Urinary bladder (tissue), 4 donors: ENCODE results near the gene HSDL2. TPM values are rescaled to one million over a fixed set of nuclear protein-coding genes. Genes with fewer than 3 reads are reported as not detected.
"Not testable (repeated sequence)": the region's sequence is repeated elsewhere in the genome, so short reads cannot be mapped to it uniquely, and the experiment has no call there.

Experiments
- DNase-seq: peaks from one replicate; pipeline ENCODE4 v3.0.0-alpha.2; 2015; ENCODE audit errors: extremely low spot score
- H3K27ac ChIP-seq: one replicate; pipeline ENCODE4 v1.5.1; 2013; ENCODE audit warnings: low read depth, mild to moderate bottlenecking, moderate library complexity
- H3K36me3 ChIP-seq: one replicate; pipeline ENCODE4 v1.6.1; 2013; ENCODE audit warnings: mild to moderate bottlenecking, moderate library complexity; ENCODE audit not compliant: insufficient read depth
- H3K4me1 ChIP-seq: one replicate; pipeline ENCODE4 v1.6.1; 2013; ENCODE audit warnings: mild to moderate bottlenecking, moderate library complexity; ENCODE audit not compliant: insufficient read depth
- H3K4me3 ChIP-seq: one replicate; pipeline ENCODE4 v1.5.1; 2013; ENCODE audit warnings: low read depth, low read length
- WGBS: extraction: QIAGEN DNeasy Blood & Tissue Kit; methylation state at CpG from one replicate; pipeline ENCODE4 v1.1.7; 2013; 5-methylcytosine and 5-hydroxymethylcytosine counted together
- polyA plus RNA-seq: library from polyadenylated mRNA; stranded (reverse); fragments of 200-250 nt; gene quantifications from one replicate; pipeline ENCODE4 v1.2.3, GENCODE V29; 2013
- total RNA-seq: library from RNA; depleted of rRNA; stranded (reverse); fragments of >200 nt; gene quantifications from one replicate; pipeline ENCODE4 v1.2.3, GENCODE V29; 2014
- donor health status: healthy with polysubstance abuse.
- donor health status: healthy.

HSDL2 gene
- total and polyA plus RNA-seq, 2 donors: 31.3 to 63.5 TPM

GRCh38 chr9:112351184-112351583 lies 28.7 kb upstream of the HSDL2 start:
- Histone ChIP-seq H3K27ac (no peak overlapping the region), H3K36me3 (no peaks in the 10 kb centered on the region), H3K4me3 (no peak overlapping the region), H3K4me1 (no peaks in the 10 kb centered on the region)
- WGBS: 75% methylated on average over 3 of the region's 3 CpGs
- DNase-seq: no peak

DNA sequence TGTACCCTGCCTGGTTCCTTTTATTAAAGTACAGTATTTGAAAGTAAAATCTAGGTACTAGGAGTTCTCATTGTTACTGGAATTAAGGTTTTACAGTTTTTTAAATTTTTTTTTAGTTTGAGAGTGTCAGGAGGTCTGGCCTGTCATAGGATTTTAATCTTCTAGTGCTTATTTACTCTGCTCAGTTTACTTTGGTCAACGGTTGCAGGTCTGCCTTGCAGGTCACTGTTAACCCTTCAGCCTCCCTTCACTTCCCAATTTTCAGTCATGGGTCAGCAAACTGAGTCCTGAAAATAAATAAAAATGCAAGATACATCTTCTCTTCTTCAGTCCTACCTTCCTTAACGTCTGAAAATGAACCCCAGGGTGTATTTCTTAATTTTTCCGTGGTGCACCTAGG lies 27.7 kb upstream of the HSDL2 start:
- no peak for DNase-seq
- WGBS: 67% methylated on average over 3 of the region's 3 CpGs
- H3K27ac ChIP-seq: no peak overlapping the region
- no peaks in the 10 kb centered on the region for H3K4me1 ChIP-seq
- H3K36me3 ChIP-seq: peaks cover under 1% of the 10 kb centered on the region
- H3K4me3 ChIP-seq: no peak overlapping the region

- Histone ChIP-seq H3K4me1 (no peaks in the 10 kb centered on the region), H3K36me3 (peaks cover 2% of the 10 kb centered on the region), H3K4me3 (no peak overlapping the region), H3K27ac (no peak overlapping the region)
- WGBS: 70% methylated on average over 1 of the region's 1 CpG
- DNase-seq: no peak
Observed at GRCh38 chr9:112354081-112354743, 25.7 kb upstream of the HSDL2 start.

- H3K4me1 ChIP-seq: no peaks in the 10 kb centered on the region
- DNase-seq: no peak
- H3K27ac ChIP-seq: no peak overlapping the region
- WGBS: 56% methylated on average over 8 of the region's 8 CpGs
- peaks cover 2% of the 10 kb centered on the region for H3K36me3 ChIP-seq
- H3K4me3 ChIP-seq: no peak overlapping the region
Observed at GRCh38 chr9:112355427-112355897, 24.4 kb upstream of the HSDL2 start.

DNA sequence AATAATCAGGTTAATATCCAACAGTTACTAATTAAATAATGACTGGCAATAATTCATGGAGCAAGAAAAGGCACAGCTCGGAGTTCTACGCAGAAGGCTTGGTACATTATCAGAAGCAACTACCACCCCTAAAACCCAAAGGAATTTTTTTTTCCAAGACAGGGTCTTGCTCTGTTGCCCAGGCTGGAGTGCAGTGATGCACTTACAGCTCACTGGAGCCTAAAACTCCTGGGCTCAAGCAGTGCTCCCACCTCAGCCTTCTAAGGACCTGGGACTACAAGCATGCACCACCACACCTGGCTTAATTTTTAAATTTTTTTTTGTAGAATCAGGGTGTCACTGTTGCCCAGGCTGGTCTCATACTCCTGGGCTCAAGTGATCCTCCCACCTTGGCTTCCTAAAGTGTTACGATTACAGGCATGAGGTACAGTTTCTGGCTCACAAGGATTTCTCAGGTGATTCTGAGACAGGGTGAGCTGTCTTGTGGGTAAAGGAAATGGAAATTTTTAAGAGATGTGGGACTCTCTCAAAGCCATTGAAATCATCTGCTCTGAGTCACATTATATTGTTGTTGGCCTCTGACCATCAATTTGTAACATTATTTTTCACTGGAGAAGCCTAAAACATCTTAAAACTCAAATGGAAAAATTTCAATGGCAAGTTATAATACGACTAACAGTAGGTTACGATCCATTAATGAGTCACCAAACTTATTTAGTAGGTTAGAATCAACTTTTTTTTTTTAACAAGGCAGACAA lies 19.7 kb upstream of the HSDL2 start:
- Histone ChIP-seq H3K27ac (no peak overlapping the region), H3K4me1 (no peaks in the 10 kb centered on the region), H3K36me3 (peaks cover 2% of the 10 kb centered on the region), H3K4me3 (no peak overlapping the region)
- DNase-seq: no peak
- WGBS: 89% methylated on average over 5 of the region's 5 CpGs

GRCh38 chr9:112361601-112362000 lies 18.3 kb upstream of the HSDL2 start:
- Histone ChIP-seq H3K27ac (no peak overlapping the region), H3K36me3 (peaks cover 2% of the 10 kb centered on the region), H3K4me1 (no peaks in the 10 kb centered on the region), H3K4me3 (no peak overlapping the region)
- no peak for DNase-seq
- WGBS: 18% methylated on average over 4 of the region's 4 CpGs

GRCh38 chr9:112364761-112365160 lies 15.1 kb upstream of the HSDL2 start:
- 46% methylated on average over 3 of the region's 3 CpGs for WGBS
- no peak for DNase-seq

DNA sequence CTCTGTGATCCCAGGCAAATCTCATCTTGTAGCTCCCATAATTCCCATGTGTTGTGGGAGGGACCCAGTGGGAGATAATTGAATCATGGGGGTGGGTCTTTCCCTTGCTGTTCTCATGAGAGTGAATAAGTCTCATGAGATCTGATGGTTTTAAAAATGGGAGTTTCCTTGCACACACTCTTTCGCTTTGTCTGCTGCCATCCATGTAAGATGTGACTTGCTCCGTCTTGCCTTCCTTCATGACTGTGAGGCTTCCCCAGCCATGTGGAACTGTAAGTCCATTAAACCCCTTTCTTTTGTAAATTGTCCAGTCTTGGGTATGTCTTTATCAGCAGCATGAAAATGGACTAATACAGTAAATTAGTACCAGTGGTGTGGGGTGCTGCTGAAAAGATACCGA lies 14.7 kb upstream of the HSDL2 start:
- H3K4me1 ChIP-seq, DNase-seq, H3K36me3 ChIP-seq, H3K4me3 ChIP-seq, H3K27ac ChIP-seq: not testable (repeated sequence)
- WGBS: 98% methylated on average over 3 of the region's 3 CpGs

More at GRCh38 chr9:112364761-112365160, 15.1 kb upstream of the HSDL2 start:
- Histone ChIP-seq H3K4me1 (no peaks in the 10 kb centered on the region), H3K27ac (no peak overlapping the region), H3K36me3 (no peaks in the 10 kb centered on the region), H3K4me3 (no peak overlapping the region)

- 78% methylated on average over 3 of the region's 3 CpGs for WGBS
- H3K4me1 ChIP-seq: no peaks in the 10 kb centered on the region
- no peak overlapping the region for H3K4me3 ChIP-seq
- H3K36me3 ChIP-seq: peaks cover 2% of the 10 kb centered on the region
- H3K27ac ChIP-seq: no peak overlapping the region
- no peak for DNase-seq
Observed at GRCh38 chr9:112366591-112366990, 13.3 kb upstream of the HSDL2 start.

DNA sequence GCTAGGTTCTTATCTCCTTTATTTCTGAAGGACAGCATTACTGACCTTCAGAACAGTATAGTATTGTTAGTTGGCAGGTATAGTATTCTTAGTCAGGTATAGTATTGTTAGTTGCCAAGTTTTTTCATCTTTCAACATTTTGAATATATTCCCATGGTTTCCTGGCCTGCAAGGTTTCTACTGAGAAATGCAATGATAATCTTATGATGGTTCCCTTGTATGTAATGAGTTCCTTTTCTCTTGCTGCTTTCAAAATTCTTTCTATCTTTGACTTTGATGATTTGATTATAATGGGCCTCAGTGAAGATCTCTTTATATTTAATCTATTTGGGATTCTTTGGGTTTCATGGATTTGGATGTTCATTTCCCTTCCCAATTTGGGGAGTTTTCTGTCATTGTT lies 12.4 kb upstream of the HSDL2 start:
- no peak for DNase-seq
- Histone ChIP-seq H3K4me3 (no peak overlapping the region), H3K27ac (no peak overlapping the region), H3K36me3 (peaks cover 2% of the 10 kb centered on the region), H3K4me1 (no peaks in the 10 kb centered on the region)

GRCh38 chr9:112369817-112370216 lies 10.1 kb upstream of the HSDL2 start:
- H3K36me3 ChIP-seq: peaks cover 5% of the 10 kb centered on the region
- DNase-seq: no peak
- H3K4me3 ChIP-seq: no peak overlapping the region
- WGBS: 91% methylated on average over 1 of the region's 1 CpG
- H3K4me1 ChIP-seq: no peaks in the 10 kb centered on the region
- H3K27ac ChIP-seq: no peak overlapping the region

DNA sequence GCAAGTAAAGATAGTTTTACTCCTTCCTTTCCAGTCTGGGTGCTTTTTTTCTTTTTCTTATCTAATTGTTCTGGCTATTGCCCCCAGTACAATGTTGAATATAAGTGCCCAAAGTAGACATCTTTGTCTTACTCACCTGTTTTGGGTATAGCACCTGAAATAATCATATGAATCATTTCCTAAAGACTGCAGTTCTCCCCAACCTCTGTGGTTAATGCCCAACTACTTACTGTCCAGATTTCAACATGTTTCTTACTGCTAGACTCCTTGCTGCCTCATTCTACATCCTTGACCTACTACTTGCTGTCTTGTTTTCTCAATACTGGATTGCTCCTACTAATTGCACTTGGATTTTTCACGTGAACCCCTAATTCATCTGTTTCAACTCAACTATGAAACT lies 8.8 kb upstream of the HSDL2 start:
- 0% methylated on average over 1 of the region's 1 CpG for WGBS
- H3K4me1 ChIP-seq: no peaks in the 10 kb centered on the region
- no peak for DNase-seq
- H3K36me3 ChIP-seq: peaks cover 5% of the 10 kb centered on the region
- H3K27ac ChIP-seq: no peak overlapping the region
- H3K4me3 ChIP-seq: no peak overlapping the region

- H3K4me1 ChIP-seq, H3K4me3 ChIP-seq, H3K27ac ChIP-seq, H3K36me3 ChIP-seq, DNase-seq: not testable (repeated sequence)
- 83% methylated on average over 2 of the region's 2 CpGs for WGBS
Observed at GRCh38 chr9:112373666-112374065, 6.2 kb upstream of the HSDL2 start.

DNA sequence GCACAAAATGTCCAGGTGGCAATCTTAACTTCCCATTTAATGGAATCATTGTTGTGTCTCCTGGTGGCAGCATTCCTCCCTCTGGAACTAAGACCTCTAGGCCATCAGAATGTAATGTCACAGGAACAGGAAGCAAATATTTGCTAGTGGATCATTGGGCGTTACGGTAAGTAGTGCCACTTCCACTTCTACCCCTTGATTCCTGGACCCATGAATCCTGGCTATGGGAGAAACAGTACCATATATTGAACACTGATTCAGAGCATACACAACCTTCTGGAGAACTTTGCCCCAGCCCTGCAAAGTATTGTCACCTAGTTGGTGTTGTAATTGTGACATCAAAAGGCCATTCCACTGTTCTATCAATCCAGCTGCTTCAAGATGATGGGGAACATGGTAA lies 5.7 kb upstream of the HSDL2 start:
- not testable (repeated sequence) for H3K4me3 ChIP-seq, H3K4me1 ChIP-seq, DNase-seq, H3K36me3 ChIP-seq, H3K27ac ChIP-seq
- WGBS: 97% methylated on average over 2 of the region's 2 CpGs
